Trophoblast cell (in vitro differentiated cells and primary cell): Measurements from ENCODE around the gene COASY.
A peak's percentile ranks its signal among the peaks of the same experiment; 100 is the strongest.

ENCODE experiments used
- DNase-seq, 2 donors: peaks; one replicate each; pipeline ENCODE4 v3.0.0-alpha.2; 2016
- H2AFZ ChIP-seq: 2 replicates; pipeline ENCODE4 v1.6.1; 2013; ENCODE audit warnings: low read length, moderate library complexity, mild to moderate bottlenecking; ENCODE audit not compliant: insufficient read depth, poor library complexity
- H2AK5ac ChIP-seq: 2 replicates; pipeline ENCODE4 v1.6.1; 2013; ENCODE audit warnings: mild to moderate bottlenecking, low read length
- H2BK120ac ChIP-seq: 2 replicates; pipeline ENCODE4 v1.6.1; 2013; ENCODE audit warnings: low read length, mild to moderate bottlenecking, moderate library complexity; ENCODE audit not compliant: insufficient read depth, poor library complexity
- H2BK12ac ChIP-seq: 2 replicates; pipeline ENCODE4 v1.6.1; 2013; ENCODE audit warnings: mild to moderate bottlenecking, low read length, moderate library complexity
- H2BK5ac ChIP-seq: 2 replicates; pipeline ENCODE4 v1.6.1; 2013; ENCODE audit warnings: low read length, low read depth, moderate library complexity, mild to moderate bottlenecking; ENCODE audit not compliant: poor library complexity
- H3K14ac ChIP-seq: 2 replicates; pipeline ENCODE4 v1.6.1; 2013; ENCODE audit warnings: mild to moderate bottlenecking, low read length
- H3K18ac ChIP-seq: 2 replicates; pipeline ENCODE4 v1.6.1; 2013; ENCODE audit warnings: mild to moderate bottlenecking, low read length
- H3K23ac ChIP-seq: 2 replicates; pipeline ENCODE4 v1.6.1; 2013; ENCODE audit warnings: low read length
- H3K27ac ChIP-seq: 2 replicates; pipeline ENCODE4 v1.5.1; 2013; ENCODE audit warnings: low read depth, mild to moderate bottlenecking, inconsistent platforms, low read length, moderate library complexity
- H3K27me3 ChIP-seq: 2 replicates; pipeline ENCODE4 v1.6.1; 2013; ENCODE audit warnings: inconsistent platforms, mild to moderate bottlenecking, low read length, moderate library complexity; ENCODE audit not compliant: insufficient read depth
- H3K36me3 ChIP-seq, 2 experiments: 1 replicate in 1 of 2; 2 replicates in 1 of 2; pipeline ENCODE4 v1.6.1; 2013; ENCODE audit warnings: low read length in 2 of 2, mild to moderate bottlenecking in 2 of 2, moderate library complexity in 1 of 2; ENCODE audit not compliant: insufficient read depth in 2 of 2, control insufficient read depth in 1 of 2
- H3K4ac ChIP-seq: 2 replicates; pipeline ENCODE4 v1.6.1; 2013; ENCODE audit warnings: low read depth, mild to moderate bottlenecking, low read length, moderate library complexity
- H3K4me1 ChIP-seq, 2 experiments: 1 replicate in 1 of 2; 2 replicates in 1 of 2; pipeline ENCODE4 v1.6.1; 2013; ENCODE audit warnings: low read length in 2 of 2, mild to moderate bottlenecking in 2 of 2, moderate library complexity in 1 of 2; ENCODE audit not compliant: insufficient read depth in 2 of 2, control insufficient read depth in 1 of 2
- H3K4me2 ChIP-seq: 2 replicates; pipeline ENCODE4 v1.6.1; 2013; ENCODE audit warnings: inconsistent platforms, mild to moderate bottlenecking, low read length, moderate library complexity
- H3K4me3 ChIP-seq: 2 replicates; pipeline ENCODE4 v1.5.1; 2013; ENCODE audit warnings: mild to moderate bottlenecking, low read depth, low read length, inconsistent platforms
- H3K79me1 ChIP-seq: one replicate; pipeline ENCODE4 v1.6.1; 2013; ENCODE audit warnings: low read length
- H3K79me2 ChIP-seq: 2 replicates; pipeline ENCODE4 v1.6.1; 2013; ENCODE audit warnings: low read length, mild to moderate bottlenecking; ENCODE audit not compliant: control insufficient read depth, insufficient read depth, poor library complexity
- H3K9ac ChIP-seq: 2 replicates; pipeline ENCODE4 v1.6.1; 2013; ENCODE audit warnings: mild to moderate bottlenecking, low read length
- H3K9me3 ChIP-seq: 2 replicates; pipeline ENCODE4 v1.6.1; 2013; ENCODE audit warnings: low read depth, mild to moderate bottlenecking, control low read depth, inconsistent platforms, low read length; ENCODE audit not compliant: insufficient read depth
- H4K12ac ChIP-seq: 2 replicates; pipeline ENCODE4 v1.6.1; 2013; ENCODE audit warnings: low read depth, mild to moderate bottlenecking, low read length, moderate library complexity
- H4K8ac ChIP-seq: 2 replicates; pipeline ENCODE4 v1.6.1; 2013; ENCODE audit warnings: low read depth, mild to moderate bottlenecking, low read length, moderate library complexity
- H4K91ac ChIP-seq: one replicate; pipeline ENCODE4 v1.6.1; 2013; ENCODE audit warnings: low read depth, mild to moderate bottlenecking, low read length, moderate library complexity
- WGBS: extraction: QIAGEN DNeasy Blood & Tissue Kit; methylation state at CpG from one replicate; pipeline ENCODE4 v1.1.7; 2013; ENCODE audit warnings: missing lambda C conversion rate; ENCODE audit not compliant: insufficient read length, insufficient coverage; ENCODE audit errors: extremely low coverage; 5-methylcytosine and 5-hydroxymethylcytosine counted together

Gene COASY

DNA sequence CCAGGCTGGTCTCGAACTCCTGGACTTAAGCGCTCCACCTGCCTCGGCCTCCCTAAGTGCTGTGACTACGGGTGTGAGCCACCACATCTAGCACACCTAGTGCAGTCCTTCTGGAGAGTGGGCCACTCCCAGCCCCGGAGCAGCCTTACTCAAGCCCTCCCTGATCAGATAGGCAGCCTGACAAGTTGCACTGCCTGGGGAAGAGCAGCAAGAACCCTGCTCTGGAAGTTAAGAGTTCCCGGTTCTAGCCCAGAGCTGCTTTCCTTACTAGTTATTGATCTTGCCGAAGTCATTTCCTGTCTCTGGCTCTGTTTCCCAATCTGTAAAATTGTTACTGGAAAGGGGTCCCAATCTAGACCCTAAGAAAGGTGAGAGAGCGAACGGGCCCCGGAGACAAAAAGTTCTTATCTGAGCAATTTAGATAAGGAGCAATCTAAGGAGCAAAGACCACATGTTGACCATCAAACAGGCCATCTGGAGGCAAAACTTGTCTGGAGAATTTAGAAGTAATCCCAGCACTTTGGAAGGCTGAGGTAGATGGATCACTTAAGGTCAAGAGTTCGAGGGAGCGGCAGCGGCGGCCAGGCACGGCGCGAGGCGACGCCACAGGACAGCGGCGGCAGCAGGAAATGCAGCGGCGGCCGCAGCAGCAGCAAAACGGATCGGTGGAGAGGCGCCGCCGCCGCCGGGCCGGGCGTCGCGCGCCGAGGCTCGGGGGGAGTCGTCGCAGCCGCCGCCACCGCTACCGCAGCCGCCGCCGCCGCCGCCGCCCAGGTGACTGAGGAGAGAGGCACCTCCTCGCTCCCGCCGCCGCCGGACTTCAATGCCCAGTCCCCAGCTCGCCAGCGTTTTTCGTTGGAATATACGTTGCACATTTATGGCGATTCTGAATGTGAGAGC, 30.2 kb upstream of the COASY start:
- peak overlapping the region; percentile 56 for H3K18ac ChIP-seq
- peak overlapping the region; percentile 67 for H2AFZ ChIP-seq
- no peak overlapping the region for H3K9ac ChIP-seq
- peak overlapping the region; percentile 33 for H3K27ac ChIP-seq
- peak overlapping the region; percentile 91 for H3K14ac ChIP-seq
- no CpG with 5 or more reads among the region's 60 CpGs for WGBS
- peak overlapping the region; percentile 23 for H4K12ac ChIP-seq
- H3K36me3 ChIP-seq: no peaks in the 10 kb centered on the region
- H3K4me3 ChIP-seq: no peak overlapping the region
- H2BK5ac ChIP-seq: peak overlapping the region; percentile 62
- peak overlapping the region; percentile 85 for H2BK120ac ChIP-seq
- peaks cover under 1 to 7% of the 10 kb centered on the region in 2 experiments for H3K4me1 ChIP-seq
- peak overlapping the region; percentile 77 for H4K8ac ChIP-seq
- H3K4ac ChIP-seq: peak overlapping the region; percentile 44
- peak overlapping the region; percentile 61 for H3K4me2 ChIP-seq
- H2BK12ac ChIP-seq: peak overlapping the region; percentile 81
- H3K9me3 ChIP-seq: peaks cover 2% of the 10 kb centered on the region
- peaks cover 2% of the 10 kb centered on the region for H3K79me2 ChIP-seq
- H3K27me3 ChIP-seq: no peaks in the 10 kb centered on the region
- peak overlapping the region; percentile 91 for H4K91ac ChIP-seq
- no peak overlapping the region for H2AK5ac ChIP-seq
- DNase-seq: peak; percentile 82 to 90
- H3K79me1 ChIP-seq: peaks cover 13% of the 10 kb centered on the region
- no peak overlapping the region for H3K23ac ChIP-seq

DNA sequence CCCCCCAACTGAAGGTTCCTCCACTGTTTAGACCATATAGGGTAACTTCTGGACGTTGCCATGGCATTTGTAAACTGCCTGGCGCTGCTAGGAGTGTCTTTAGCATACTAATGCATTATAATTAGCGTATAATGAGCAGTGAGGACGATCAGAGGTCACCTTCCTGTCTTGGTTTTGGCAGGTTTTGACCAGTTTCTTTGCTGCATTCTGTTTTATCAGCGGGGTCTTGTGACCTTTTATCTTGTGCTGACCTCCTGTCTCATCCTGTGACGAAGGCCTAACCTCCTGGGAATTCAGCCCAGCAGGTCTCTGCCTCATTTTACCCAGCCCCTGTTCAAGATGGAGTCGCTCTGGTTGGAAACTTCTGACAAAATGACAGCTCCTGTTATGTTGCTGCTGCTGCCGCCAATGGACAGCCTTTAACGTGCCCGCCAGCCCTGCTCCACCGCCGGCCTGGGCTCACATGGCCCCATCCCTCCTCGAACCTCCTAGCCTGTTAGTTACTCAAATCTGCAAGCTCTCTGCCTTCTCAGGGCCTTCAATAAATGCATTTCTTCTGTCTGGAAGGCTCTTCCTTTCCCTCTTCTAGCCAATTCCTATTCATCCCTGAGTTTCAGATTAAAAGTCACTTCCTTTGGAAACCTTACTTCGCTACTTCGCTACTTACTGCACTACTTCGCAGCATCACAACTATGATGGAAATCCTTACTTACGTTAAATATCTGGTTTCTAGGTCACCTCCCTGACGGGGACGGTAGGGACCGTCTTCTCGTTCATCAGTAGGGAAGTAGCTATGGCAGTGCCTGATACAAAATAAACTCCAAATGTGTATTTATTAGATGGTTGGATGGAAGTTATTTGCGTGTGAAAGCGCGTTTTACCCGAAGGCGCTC, 26.5 kb upstream of the COASY start:
- H3K27ac ChIP-seq: no peak overlapping the region
- peak overlapping the region; percentile 24 for H3K9ac ChIP-seq
- H4K91ac ChIP-seq: peak overlapping the region; percentile 95
- DNase-seq: no peak
- no CpG with 5 or more reads among the region's 26 CpGs for WGBS
- H2BK120ac ChIP-seq: no peak overlapping the region
- H3K18ac ChIP-seq: peak overlapping the region; percentile 35
- no peak overlapping the region for H3K23ac ChIP-seq
- peaks cover 7 to 14% of the 10 kb centered on the region in 2 experiments for H3K4me1 ChIP-seq
- H2AFZ ChIP-seq: peak overlapping the region; percentile 66
- H3K27me3 ChIP-seq: no peaks in the 10 kb centered on the region
- H3K9me3 ChIP-seq: no peaks in the 10 kb centered on the region
- H3K79me2 ChIP-seq: peaks cover 4% of the 10 kb centered on the region
- peak overlapping the region; percentile 78 for H3K4me3 ChIP-seq
- peak overlapping the region; percentile 68 for H4K12ac ChIP-seq
- H2AK5ac ChIP-seq: no peak overlapping the region
- H3K14ac ChIP-seq: peak overlapping the region; percentile 6
- H2BK12ac ChIP-seq: no peak overlapping the region
- no peak overlapping the region for H2BK5ac ChIP-seq
- H3K4me2 ChIP-seq: peak overlapping the region; percentile 84
- peaks cover 8% of the 10 kb centered on the region in 2 experiments for H3K36me3 ChIP-seq
- peaks cover 17% of the 10 kb centered on the region for H3K79me1 ChIP-seq
- H3K4ac ChIP-seq: peak overlapping the region; percentile 5
- peak overlapping the region; percentile 95 for H4K8ac ChIP-seq

DNA sequence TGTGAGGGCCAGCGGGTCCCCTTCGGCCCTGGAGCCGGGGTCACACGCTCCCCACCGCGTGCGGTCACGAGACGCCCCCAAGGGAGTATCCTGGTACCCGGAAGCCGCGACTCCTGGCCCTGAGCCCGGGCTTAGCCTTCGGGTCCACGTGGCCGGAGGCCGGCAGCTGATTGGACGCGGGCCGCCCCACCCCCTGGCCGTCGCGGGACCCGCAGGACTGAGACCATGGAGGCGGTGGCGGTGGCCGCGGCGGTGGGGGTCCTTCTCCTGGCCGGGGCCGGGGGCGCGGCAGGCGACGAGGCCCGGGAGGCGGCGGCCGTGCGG, 25.9 kb upstream of the COASY start, which contains the start of gene NAGLU:
NAGLU (plus strand) TSS at position 194 of the 324 bp plus-strand sequence; CDS start at position 226, 32 bp downstream.
- Histone ChIP-seq H2AK5ac (peak within 1 kb of the TSS; percentile 42), H4K91ac (peak within 1 kb of the TSS; percentile 95), H3K18ac (peak within 1 kb of the TSS; percentile 96), H2BK120ac (peak within 1 kb of the TSS; percentile 26), H3K4me1 (peaks cover 8 to 16% of the 10 kb centered on the region in 2 experiments), H3K4me3 (peak within 1 kb of the TSS; percentile 78), H3K9me3 (no peaks in the 10 kb centered on the region), H3K79me1 (peaks cover 16% of the 10 kb centered on the region), H4K8ac (peak within 1 kb of the TSS; percentile 95), H3K79me2 (peaks cover 4% of the 10 kb centered on the region), H3K36me3 (peaks cover 8 to 10% of the 10 kb centered on the region in 2 experiments), H3K9ac (peak within 1 kb of the TSS; percentile 60), H4K12ac (peak within 1 kb of the TSS; percentile 75), H3K23ac (no peak within 1 kb of the TSS), H3K4ac (peak within 1 kb of the TSS; percentile 51), H3K27ac (peak within 1 kb of the TSS; percentile 79), H3K27me3 (no peaks in the 10 kb centered on the region), H3K14ac (peak within 1 kb of the TSS; percentile 96), H2AFZ (peak within 1 kb of the TSS; percentile 66), H2BK12ac (peak within 1 kb of the TSS; percentile 21), H3K4me2 (peak within 1 kb of the TSS; percentile 84), H2BK5ac (peak within 1 kb of the TSS; percentile 81)
- DNase-seq: peak; percentile 90 to 92
- WGBS: no CpG with 5 or more reads among the region's 40 CpGs
